Aorta (tissue), 5 donors: Measurements from ENCODE around the gene SH3YL1. TPM values are rescaled to one million over a fixed set of nuclear protein-coding genes. Genes with fewer than 3 reads are reported as not detected.
A peak's percentile ranks its signal among the peaks of the same experiment; 100 is the strongest.

ENCODE experiments used
- ATAC-seq: fragments of 200-7000 bp; cut with Tn5 transposase; one replicate; pipeline ENCODE4 v1.9.1; 2022; ENCODE audit warnings: moderate library complexity; ENCODE audit not compliant: low FRiP score
- DNase-seq, 2 donors: peaks; one replicate each; pipeline ENCODE4 v3.0.0-alpha.2; 2020
- H3K27ac ChIP-seq, 2 donors: one replicate each; pipeline ENCODE4 v1.5.1; 2013; ENCODE audit warnings: low read length in 2 of 2, mild to moderate bottlenecking in 2 of 2, moderate library complexity in 2 of 2, control low read depth in 1 of 2, inconsistent platforms in 1 of 2, low read depth in 1 of 2
- H3K27me3 ChIP-seq, 2 donors: one replicate each; pipeline ENCODE4 v1.6.1; 2013; ENCODE audit warnings: control low read depth in 1 of 2, low read length in 1 of 2, mild to moderate bottlenecking in 1 of 2, moderate library complexity in 1 of 2; ENCODE audit not compliant: insufficient read depth in 2 of 2, control insufficient read depth in 1 of 2
- H3K36me3 ChIP-seq, 2 donors: one replicate each; pipeline ENCODE4 v1.6.1; 2013; ENCODE audit warnings: control low read depth in 1 of 2, low read length in 1 of 2, mild to moderate bottlenecking in 1 of 2; ENCODE audit not compliant: insufficient read depth in 2 of 2, control insufficient read depth in 1 of 2
- H3K4me1 ChIP-seq, 2 donors: one replicate each; pipeline ENCODE4 v1.6.1; 2013; ENCODE audit warnings: low read length in 2 of 2, control low read depth in 1 of 2, mild to moderate bottlenecking in 1 of 2, moderate library complexity in 1 of 2; ENCODE audit not compliant: insufficient read depth in 2 of 2, control insufficient read depth in 1 of 2
- H3K4me3 ChIP-seq, 2 donors: one replicate each; pipeline ENCODE4 v1.5.1; 2013; ENCODE audit warnings: low read length in 2 of 2, control low read depth in 1 of 2, mild to moderate bottlenecking in 1 of 2
- H3K9me3 ChIP-seq: one replicate; pipeline ENCODE4 v1.6.1; 2013; ENCODE audit warnings: mild to moderate bottlenecking, low read length; ENCODE audit not compliant: control insufficient read depth
- WGBS, 2 donors: extraction: QIAGEN DNeasy Blood & Tissue Kit; methylation state at CpG; one replicate each; pipeline ENCODE4 v1.1.7; 2013; 5-methylcytosine and 5-hydroxymethylcytosine counted together
- intact Hi-C, 2 donors: fragments of 100-400 bp; cut with DNase I; formaldehyde crosslinking; loops; one replicate each; pipeline versions ENCODE4 v1.14.2 to v1.15.0; 2022
- polyA plus RNA-seq, 2 donors: library from polyadenylated mRNA; stranded (reverse); fragments of 200-250 nt; gene quantifications; one replicate each; pipeline ENCODE4 v1.2.3, GENCODE V29; 2013
- total RNA-seq, 2 donors: library from RNA; stranded (reverse); fragmentation: NEBNext Ultra II Directional; extraction: Animal tissue kit (Norgen Biotek cat#: 25700); gene quantifications; one replicate each; pipeline ENCODE4 v1.2.1, GENCODE V29; 2021
- donor health status: healthy with polysubstance abuse.
- donor health status: Bipolar disorder and iron deficiency.
- donor health status: DM: no; HTN: no; CAD: no.
- donor health status: DM: no; HTN: no; CAD: no.
- donor health status: DM: yes; HTN: yes; CAD: no.

Gene SH3YL1
- total and polyA plus RNA-seq, 4 donors, result 25.9 to 37.3 (median 30.6) TPM

DNA sequence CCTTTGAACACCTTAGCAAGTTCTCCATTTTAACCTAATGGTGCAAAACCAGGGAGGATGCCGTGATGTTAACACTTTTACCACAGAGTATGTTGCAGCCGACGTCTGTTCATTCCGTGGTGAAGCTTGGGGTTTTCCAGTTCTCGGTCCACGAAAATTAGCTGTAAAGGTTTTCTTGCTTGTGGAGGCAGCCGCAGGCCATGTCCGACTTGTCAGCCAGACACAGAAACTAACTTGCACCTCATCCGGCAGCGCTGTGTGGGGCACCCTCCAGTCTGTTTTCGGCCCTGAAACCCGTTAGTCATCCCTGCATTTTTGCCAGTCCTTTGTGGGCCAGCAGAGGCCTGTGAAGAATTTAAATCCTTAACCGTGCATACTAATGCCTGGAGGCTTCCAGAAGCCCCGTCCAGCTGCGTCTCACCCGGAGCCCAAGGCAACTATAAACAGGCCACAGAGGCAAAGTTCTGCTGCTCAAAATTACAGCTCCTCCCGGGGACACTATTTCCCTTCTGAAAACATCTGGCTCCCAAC lies 70.6 kb downstream of the SH3YL1 start:
- H3K27me3 ChIP-seq, result no peaks in the 10 kb centered on the region
- peak in 1 of 2 donors; percentile 51 for DNase-seq

DNA sequence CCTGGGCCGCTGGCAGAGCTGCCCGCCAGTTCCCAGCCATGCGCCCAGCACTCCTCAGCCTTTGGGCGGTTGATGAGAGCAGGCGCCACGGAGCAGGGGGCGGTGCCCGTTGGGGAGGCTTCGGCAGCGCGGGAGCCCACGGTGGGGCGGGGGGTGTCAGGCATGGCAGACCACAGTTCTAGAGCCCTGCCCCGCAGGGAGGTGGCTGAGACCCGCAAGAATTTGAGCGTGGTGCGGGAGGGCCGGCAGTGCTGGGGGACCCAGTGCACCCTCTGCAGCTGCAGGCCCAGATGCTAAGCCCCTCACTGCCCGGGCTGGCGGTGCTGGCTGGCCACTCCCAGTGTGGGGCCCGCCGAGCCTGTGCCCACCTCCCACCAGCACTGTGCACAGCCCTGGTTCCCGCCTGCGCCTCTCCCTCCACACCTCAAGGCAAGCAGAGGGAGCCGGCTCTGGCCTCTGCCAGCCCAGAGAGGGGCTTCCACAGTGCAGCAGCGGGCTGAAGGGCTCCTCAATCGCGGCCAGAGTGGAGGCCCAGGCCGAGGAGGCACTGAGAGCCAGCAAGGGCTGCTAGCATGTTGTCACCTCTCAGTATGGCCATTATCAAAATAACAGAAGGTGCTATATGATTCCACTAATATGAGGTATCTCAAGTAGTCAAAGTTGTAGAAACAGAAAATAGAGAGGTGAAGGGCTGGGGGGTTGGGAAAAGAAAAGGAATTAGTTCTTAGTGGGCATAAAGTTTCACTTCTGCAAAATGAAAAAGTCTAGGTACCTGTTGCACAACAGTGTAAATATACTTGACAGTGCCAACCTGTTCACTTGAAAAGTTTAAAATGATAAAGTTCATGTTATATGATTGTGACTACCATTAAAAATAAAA lies 72.3 kb downstream of the SH3YL1 start:
- Histone ChIP-seq H3K36me3 (no peaks in the 10 kb centered on the region), H3K4me3 (no peak overlapping the region), H3K9me3 (no peaks in the 10 kb centered on the region), H3K27ac (no peak overlapping the region), H3K27me3 (no peaks in the 10 kb centered on the region), H3K4me1 (peaks cover 0 to 2% of the 10 kb centered on the region in 2 donors)
- intact Hi-C loops, result no loop called here
- DNase-seq, result no peak
- ATAC-seq, result peak; percentile 6
- WGBS, 2 donors, result 89% methylated on average over 25 to 29 of the region's 29 CpGs

More for the DNA sequence above, 70.6 kb downstream of the SH3YL1 start:
- Histone ChIP-seq H3K27ac (no peak overlapping the region), H3K4me3 (no peak overlapping the region), H3K9me3 (no peaks in the 10 kb centered on the region), H3K36me3 (no peaks in the 10 kb centered on the region), H3K4me1 (peaks cover 0 to 2% of the 10 kb centered on the region in 2 donors)
- peak; percentile 19 for ATAC-seq
- intact Hi-C loops, result no loop called here
- 23 to 54% methylated on average over 17 of the region's 17 CpGs for WGBS, 2 donors

DNA sequence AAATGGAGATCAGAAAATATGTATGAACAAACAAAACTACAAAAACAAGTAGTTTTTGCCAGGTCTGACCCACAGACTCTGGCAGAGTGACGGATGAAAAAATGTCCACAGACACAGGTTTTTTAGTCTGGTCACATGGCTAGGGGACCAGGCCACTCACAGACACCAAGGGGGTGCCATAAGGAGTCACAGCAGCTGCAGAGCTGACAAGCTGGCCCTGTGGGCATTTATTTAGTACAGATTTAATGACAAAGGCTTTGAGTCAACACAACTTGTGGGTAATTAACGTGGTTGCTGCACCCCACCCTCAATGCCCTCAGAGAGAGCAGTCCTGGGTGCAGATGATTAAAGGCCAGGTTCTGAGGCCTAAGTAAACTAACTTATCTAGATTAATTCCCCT lies 76.0 kb downstream of the SH3YL1 start:
- no peaks in the 10 kb centered on the region for H3K9me3 ChIP-seq
- no peaks in the 10 kb centered on the region for H3K36me3 ChIP-seq
- H3K27me3 ChIP-seq, result no peaks in the 10 kb centered on the region
- H3K4me1 ChIP-seq, result no peaks in the 10 kb centered on the region
- intact Hi-C loops, result no loop called here
- H3K4me3 ChIP-seq, result no peak overlapping the region
- no peak overlapping the region for H3K27ac ChIP-seq
- no peak for ATAC-seq
- WGBS, 2 donors, result 27 to 33% methylated on average over 2 of the region's 2 CpGs
- no peak for DNase-seq

DNA sequence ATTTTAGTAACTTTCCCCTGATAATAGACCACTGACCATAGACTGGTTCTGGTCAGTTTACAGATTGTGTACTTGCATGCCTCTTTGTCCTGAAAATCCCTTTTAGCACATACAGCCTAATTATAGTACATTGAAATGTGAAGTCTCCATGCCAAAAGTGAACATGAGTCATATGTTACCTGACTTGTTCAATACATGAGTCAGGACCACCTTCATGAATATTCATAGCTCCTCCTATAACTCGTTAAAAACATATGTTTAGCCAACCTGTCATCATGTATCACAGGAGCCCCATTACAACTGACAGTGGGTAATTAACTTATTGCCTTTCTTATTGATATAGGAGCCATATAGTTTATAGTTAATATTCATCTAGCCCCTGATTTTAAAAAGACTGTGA lies 78.6 kb downstream of the SH3YL1 start:
- 63 to 76% methylated on average over 1 of the region's 1 CpG for WGBS, 2 donors
- peaks cover 1% of the 10 kb centered on the region for H3K9me3 ChIP-seq

DNA sequence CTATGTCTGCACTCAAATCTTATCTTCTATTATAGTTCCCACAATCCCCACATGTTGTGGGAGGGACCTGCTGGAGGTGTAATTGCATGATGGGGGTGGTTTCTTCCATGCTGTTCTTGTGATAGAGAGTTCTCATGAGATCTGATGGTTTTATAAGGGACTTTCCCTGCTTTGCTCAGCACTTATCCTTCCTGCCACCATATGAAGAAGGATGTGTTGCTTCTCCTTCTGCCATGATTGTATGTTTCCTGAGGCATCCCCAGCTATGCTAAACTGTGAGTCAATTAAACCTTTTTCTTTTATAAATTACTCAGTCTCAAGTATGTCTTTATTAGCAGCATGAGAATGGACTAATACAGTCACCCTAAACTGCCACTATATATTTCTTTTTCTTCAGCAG lies 79.1 kb downstream of the SH3YL1 start:
- DNase-seq (no peak), ATAC-seq (no peak)
- intact Hi-C loops, result no loop called here
- no peaks in the 10 kb centered on the region for H3K4me1 ChIP-seq
- no peak overlapping the region for H3K27ac ChIP-seq
- H3K9me3 ChIP-seq, result peaks cover 1% of the 10 kb centered on the region
- H3K4me3 ChIP-seq, result no peak overlapping the region
- H3K27me3 ChIP-seq, result no peaks in the 10 kb centered on the region
- H3K36me3 ChIP-seq, result no peaks in the 10 kb centered on the region

More for the DNA sequence above, 78.6 kb downstream of the SH3YL1 start:
- Histone ChIP-seq H3K27ac (no peak overlapping the region), H3K4me1 (no peaks in the 10 kb centered on the region), H3K36me3 (no peaks in the 10 kb centered on the region), H3K4me3 (no peak overlapping the region), H3K27me3 (no peaks in the 10 kb centered on the region)
- DNase-seq (no peak), ATAC-seq (no peak)
- intact Hi-C loops, result no loop called here

DNA sequence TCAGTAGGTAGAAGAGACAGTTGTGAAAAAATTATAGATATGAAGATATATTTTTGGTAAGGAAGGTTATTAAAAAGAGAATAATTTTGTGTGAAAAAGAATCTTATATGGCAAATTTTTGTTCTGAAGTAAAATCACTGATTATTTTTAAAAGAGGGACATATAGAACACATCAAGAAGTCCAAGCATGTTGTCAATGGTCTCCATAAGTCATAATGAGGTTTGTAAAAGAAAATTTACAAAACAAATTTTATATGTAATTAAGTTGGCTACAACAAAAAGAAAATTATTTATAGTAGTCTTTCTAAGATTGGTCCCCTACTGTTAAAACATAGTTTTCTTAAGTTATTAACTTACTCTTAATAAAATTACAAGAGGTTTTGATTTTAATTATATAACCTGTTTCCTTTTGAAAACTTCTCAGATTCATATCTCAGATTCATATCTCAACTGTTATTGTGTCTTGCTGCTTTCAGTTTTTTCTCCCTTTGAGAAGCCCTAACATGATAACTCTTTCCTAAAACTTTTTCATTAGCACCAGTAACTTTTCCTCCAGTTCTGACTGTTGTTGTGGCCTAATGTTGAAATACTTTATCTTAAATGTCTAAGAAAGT lies 81.2 kb downstream of the SH3YL1 start:
- H3K27ac ChIP-seq, result no peak overlapping the region
- H3K27me3 ChIP-seq, result no peaks in the 10 kb centered on the region
- intact Hi-C loops, result no loop called here
- DNase-seq (no peak), ATAC-seq (no peak)
- H3K9me3 ChIP-seq, result peaks cover 3% of the 10 kb centered on the region
- no peaks in the 10 kb centered on the region for H3K4me1 ChIP-seq
- no peaks in the 10 kb centered on the region for H3K36me3 ChIP-seq
- no peak overlapping the region for H3K4me3 ChIP-seq

DNA sequence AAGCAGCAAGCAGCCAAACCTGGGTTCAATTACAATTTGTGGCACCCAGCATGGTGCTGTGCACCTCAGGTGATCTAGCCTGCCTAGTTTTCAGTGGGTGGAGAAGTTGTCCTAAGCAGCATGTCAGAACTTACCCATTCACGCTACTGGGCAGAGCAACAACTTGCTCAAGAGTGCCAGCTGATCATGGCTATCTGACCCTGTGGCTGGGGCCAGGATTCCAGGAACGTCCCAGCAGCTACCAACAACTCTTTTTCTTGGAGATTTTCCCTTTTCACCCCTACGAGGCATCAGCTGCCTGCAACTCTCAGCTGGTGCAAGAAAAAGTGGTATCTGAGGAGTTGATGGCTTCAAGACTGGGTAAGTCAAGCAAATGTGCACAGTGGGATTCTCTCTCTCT lies 83.5 kb downstream of the SH3YL1 start:
- Histone ChIP-seq H3K27me3 (no peaks in the 10 kb centered on the region), H3K4me1 (no peaks in the 10 kb centered on the region), H3K4me3 (no peak overlapping the region), H3K27ac (no peak overlapping the region), H3K36me3 (no peaks in the 10 kb centered on the region), H3K9me3 (peaks cover 3% of the 10 kb centered on the region)
- no peak for DNase-seq
- 5 to 6% methylated on average over 3 of the region's 3 CpGs for WGBS, 2 donors
- ATAC-seq, result no peak
- intact Hi-C loops, result no loop called here

DNA sequence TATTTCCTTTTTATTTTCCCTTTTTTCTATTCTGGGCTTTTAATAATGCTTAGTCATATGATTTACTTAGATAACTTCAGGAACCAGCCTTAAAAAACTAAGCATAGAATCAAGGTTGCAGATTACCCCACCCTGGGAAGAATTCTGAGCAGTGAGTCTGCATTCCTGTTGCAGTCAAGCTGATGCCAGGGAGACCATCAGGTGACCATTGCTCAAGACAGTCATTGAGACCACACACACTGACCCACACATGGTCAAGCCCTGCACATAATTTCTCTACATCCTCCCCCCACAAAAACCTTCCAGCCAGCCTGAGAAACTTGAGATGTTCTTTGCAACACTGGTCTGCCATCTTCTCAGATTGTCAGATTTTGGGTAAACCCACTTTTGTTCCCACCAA lies 83.9 kb downstream of the SH3YL1 start:
- no peak overlapping the region for H3K4me3 ChIP-seq
- ATAC-seq (no peak), DNase-seq (no peak)
- H3K4me1 ChIP-seq, result no peaks in the 10 kb centered on the region
- no peak overlapping the region for H3K27ac ChIP-seq
- intact Hi-C loops, result no loop called here
- no peaks in the 10 kb centered on the region for H3K27me3 ChIP-seq
- no peaks in the 10 kb centered on the region for H3K36me3 ChIP-seq
- peaks cover 3% of the 10 kb centered on the region for H3K9me3 ChIP-seq

DNA sequence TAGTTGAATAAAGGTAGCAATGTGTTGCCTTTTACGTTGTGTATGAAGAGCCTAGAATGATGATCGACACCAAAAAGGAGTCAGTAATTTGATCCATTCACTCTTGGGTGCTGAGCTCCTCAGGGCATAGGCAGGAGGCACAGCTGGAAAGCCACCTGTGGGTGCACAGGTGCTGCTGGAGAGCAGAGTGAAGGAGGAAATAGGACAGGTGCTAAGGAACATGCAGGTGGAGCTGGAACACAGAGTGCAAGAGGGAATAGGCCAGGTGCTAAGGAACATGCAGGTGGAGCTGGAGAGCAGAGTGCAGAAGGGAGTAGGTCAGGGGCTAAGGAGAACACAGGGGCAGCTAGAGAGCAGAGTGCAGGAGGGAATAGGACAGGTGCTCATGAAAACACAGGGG lies 86.1 kb downstream of the SH3YL1 start:
- H3K27ac ChIP-seq, result no peak overlapping the region

More for the DNA sequence above, 86.1 kb downstream of the SH3YL1 start:
- Histone ChIP-seq H3K27me3 (no peaks in the 10 kb centered on the region), H3K4me1 (no peaks in the 10 kb centered on the region), H3K36me3 (no peaks in the 10 kb centered on the region), H3K9me3 (peaks cover 3% of the 10 kb centered on the region), H3K4me3 (no peak overlapping the region)
- DNase-seq (no peak), ATAC-seq (no peak)
- WGBS, 2 donors, result 66% methylated on average over 2 of the region's 2 CpGs
- intact Hi-C loops, result no loop called here
